ENCODE results near the gene TRAPPC1.
A peak's percentile ranks its signal among the peaks of the same experiment; 100 is the strongest.

Gene TRAPPC1

DNA sequence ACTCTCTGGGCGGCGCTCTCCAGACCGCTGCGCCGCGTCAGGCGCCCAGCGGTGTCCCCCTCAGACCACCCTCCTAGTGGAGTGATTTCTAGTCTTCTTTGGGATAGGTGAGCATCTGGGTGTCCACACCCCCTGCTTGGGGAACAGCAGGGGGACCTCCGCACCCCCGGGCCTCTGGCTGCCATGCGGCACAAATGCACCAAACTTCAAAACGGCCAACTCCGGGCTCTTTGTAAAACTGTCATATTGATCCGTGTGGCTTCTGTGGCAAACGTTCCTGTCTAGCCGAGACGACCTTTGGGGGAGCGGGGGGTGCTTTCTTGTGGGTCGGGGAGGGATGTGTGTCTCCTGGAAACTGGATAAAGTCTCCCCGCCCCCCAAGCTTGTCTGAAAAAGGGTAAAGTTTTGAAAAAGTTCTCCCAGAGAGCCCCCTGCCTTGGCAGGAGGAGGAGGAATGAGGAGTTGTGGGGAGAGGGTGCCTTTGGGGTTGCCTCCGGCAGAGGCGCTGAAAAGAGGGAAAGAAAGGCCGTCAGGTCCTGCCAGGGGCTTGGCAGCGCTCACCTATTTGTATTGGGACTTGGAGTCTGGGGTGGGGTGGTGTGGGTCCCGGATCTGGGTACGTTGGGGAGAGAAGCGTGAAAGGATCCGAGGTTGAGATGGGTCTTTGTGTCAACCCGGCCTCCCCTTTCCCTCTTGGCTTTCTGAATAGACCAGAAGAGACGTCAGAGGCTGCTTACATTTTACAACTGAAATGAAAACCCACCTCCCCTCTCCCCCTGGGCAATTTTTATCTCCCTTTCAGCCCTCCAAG lies 45.3 kb downstream of the TRAPPC1 start:
- no peaks in the 10 kb centered on the region for H3K27me3 ChIP-seq (ENCODE audit: insufficient read depth, poor library complexity, severe bottlenecking)
- peak overlapping the region; percentile 47 for H3K4me3 ChIP-seq (ENCODE audit: severe bottlenecking)
- no peaks in the 10 kb centered on the region for H3K9me3 ChIP-seq (ENCODE audit: severe bottlenecking)
- ATAC-seq (ENCODE audit: low read depth) (peak; percentile 3; the same call in 1 of the 3 replicates), DNase-seq (ENCODE audit: low spot score) (no peak)
- H3K4me1 ChIP-seq (ENCODE audit: insufficient read depth, poor library complexity, severe bottlenecking), result peaks cover 27% of the 10 kb centered on the region
- peak overlapping the region; percentile 94 for H3K27ac ChIP-seq (ENCODE audit: poor library complexity, severe bottlenecking)
- peaks cover 29% of the 10 kb centered on the region for H3K36me3 ChIP-seq (ENCODE audit: low read depth)
- TF ChIP-seq, protein P1, sequence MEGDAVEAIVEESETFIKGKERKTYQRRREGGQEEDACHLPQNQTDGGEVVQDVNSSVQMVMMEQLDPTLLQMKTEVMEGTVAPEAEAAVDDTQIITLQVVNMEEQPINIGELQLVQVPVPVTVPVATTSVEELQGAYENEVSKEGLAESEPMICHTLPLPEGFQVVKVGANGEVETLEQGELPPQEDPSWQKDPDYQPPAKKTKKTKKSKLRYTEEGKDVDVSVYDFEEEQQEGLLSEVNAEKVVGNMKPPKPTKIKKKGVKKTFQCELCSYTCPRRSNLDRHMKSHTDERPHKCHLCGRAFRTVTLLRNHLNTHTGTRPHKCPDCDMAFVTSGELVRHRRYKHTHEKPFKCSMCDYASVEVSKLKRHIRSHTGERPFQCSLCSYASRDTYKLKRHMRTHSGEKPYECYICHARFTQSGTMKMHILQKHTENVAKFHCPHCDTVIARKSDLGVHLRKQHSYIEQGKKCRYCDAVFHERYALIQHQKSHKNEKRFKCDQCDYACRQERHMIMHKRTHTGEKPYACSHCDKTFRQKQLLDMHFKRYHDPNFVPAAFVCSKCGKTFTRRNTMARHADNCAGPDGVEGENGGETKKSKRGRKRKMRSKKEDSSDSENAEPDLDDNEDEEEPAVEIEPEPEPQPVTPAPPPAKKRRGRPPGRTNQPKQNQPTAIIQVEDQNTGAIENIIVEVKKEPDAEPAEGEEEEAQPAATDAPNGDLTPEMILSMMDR (IDR thresholded peaks at IDR 0.05; ENCODE audit: poor library complexity, severe bottlenecking), result no peak

DNA sequence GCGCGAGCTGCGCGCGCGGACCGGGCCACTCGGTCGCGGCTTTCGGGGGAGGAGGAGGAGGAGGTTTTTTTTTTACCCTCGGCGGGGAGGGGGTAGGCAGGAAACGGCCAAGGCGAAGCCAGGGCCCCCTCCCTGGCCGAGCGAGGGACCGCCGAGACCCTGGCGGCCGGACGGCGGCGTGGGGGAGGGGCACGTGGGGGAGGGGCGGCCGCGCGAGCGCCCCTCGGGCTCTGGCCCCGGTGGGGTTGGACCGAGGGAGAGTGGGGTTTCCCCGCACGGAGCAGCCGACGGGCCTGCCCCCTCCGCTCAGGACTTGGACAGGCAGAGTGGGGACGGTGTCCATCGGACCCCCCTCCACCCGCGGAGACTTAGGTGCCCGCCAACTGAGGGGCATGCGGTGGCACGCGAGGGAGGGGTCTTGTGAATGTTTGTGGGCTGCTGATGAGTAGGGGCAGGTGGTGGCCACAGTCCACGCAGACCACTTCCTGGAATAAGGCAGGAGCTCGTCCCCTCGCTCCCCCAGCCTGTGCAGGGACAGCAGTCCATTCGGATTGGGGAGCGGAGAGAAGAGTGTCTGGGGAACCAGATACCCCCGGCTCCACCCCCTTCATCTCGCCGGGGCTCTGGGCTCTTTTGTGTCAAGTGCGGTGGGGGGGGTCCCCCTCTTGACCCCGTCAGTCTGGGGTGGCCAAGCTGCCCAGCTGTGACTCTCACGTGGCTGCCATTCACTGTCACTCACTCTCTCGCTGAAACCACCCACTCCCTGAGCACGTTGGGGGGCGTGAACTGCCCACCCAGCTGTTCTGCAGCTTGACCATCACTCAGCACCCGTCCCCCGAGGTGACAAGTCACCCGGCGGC lies 46.1 kb downstream of the TRAPPC1 start:
- DNase-seq (ENCODE audit: low spot score), result no peak

DNA sequence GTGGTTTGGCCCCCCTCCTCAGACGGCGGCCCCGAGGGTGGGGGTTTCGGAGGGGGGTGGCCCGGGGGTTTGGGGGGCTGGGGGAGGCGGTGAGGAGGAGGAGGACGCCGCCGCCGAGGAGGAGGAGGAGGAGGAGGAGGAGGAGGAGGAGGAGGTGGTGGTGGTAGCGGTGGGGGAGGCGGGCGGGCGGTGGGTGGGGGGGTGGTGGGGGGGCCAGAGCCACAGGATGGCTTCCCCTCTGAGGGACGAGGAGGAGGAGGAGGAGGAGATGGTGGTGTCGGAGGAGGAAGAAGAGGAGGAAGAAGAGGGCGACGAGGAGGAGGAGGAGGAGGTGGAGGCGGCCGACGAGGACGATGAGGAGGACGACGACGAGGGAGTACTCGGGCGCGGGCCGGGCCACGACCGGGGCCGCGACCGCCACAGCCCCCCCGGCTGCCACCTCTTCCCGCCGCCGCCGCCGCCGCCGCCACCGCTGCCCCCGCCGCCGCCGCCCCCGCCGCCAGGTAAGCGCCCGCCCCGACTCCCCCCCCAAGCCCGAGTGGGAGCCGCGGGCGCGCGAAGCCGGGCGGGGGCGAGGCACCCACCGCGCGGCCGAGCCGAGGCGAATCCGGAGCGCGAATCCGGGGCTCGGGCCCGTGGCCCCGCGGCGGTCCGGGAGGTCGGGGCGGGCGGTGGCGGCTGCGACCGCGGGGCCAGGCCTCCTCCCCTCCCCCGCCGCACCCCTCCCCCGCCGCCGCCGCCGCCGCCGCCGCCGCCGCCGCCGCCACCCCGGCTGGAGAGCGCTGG lies 47.0 kb downstream of the TRAPPC1 start:
- ATAC-seq (ENCODE audit: low read depth), result no peak
- Histone ChIP-seq H3K27ac (ENCODE audit: poor library complexity, severe bottlenecking) (peak overlapping the region; percentile 94), H3K27me3 (ENCODE audit: insufficient read depth, poor library complexity, severe bottlenecking) (no peaks in the 10 kb centered on the region), H3K9me3 (ENCODE audit: severe bottlenecking) (no peaks in the 10 kb centered on the region), H3K36me3 (ENCODE audit: low read depth) (peaks cover 29% of the 10 kb centered on the region), H3K4me1 (ENCODE audit: insufficient read depth, poor library complexity, severe bottlenecking) (peaks cover 27% of the 10 kb centered on the region), H3K4me3 (ENCODE audit: severe bottlenecking) (peak overlapping the region; percentile 47)
- TF ChIP-seq, protein P1 (IDR thresholded peaks at IDR 0.05; ENCODE audit: poor library complexity, severe bottlenecking), result no peak
- no peak for DNase-seq (ENCODE audit: low spot score)

More for the DNA sequence above, 46.1 kb downstream of the TRAPPC1 start:
- Histone ChIP-seq H3K27me3 (ENCODE audit: insufficient read depth, poor library complexity, severe bottlenecking) (no peaks in the 10 kb centered on the region), H3K9me3 (ENCODE audit: severe bottlenecking) (no peaks in the 10 kb centered on the region), H3K27ac (ENCODE audit: poor library complexity, severe bottlenecking) (peak overlapping the region; percentile 94), H3K4me1 (ENCODE audit: insufficient read depth, poor library complexity, severe bottlenecking) (peaks cover 27% of the 10 kb centered on the region), H3K4me3 (ENCODE audit: severe bottlenecking) (peak overlapping the region; percentile 47), H3K36me3 (ENCODE audit: low read depth) (peaks cover 29% of the 10 kb centered on the region)
- TF ChIP-seq, protein P1 (IDR thresholded peaks at IDR 0.05; ENCODE audit: poor library complexity, severe bottlenecking), result no peak
- ATAC-seq (ENCODE audit: low read depth), result no peak

DNA sequence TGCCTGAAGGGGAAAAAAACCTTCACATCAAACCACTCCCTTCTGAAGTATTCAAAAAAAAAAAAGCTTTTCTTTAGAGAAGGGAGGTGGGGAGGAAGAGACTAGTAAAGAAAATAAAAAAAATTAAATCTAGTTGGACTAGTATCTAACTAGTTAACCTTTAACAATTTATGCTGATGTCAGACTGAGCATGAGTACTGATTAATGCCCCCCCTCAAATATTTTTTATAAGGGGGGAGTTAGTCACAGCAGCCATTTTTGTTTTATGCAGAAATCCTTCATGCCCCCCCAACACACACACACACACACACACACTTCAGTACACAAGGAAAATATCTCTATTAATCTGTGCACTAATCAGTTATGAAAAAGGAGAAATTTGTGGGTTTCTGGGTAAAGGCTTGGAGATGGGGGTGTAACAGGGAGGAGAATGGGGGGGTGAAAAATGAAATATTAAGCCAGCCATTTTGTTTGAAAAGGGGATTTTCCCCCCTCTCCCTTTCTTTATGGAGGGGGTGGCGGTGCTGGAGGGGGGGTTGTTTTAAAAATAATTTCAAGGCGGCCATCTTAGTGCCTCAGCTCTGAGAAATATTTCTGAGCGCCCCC lies 47.9 kb downstream of the TRAPPC1 start:
- Histone ChIP-seq H3K9me3 (ENCODE audit: severe bottlenecking) (no peaks in the 10 kb centered on the region), H3K27me3 (ENCODE audit: insufficient read depth, poor library complexity, severe bottlenecking) (no peaks in the 10 kb centered on the region), H3K27ac (ENCODE audit: poor library complexity, severe bottlenecking) (peak overlapping the region; percentile 94), H3K4me1 (ENCODE audit: insufficient read depth, poor library complexity, severe bottlenecking) (peaks cover 21% of the 10 kb centered on the region), H3K4me3 (ENCODE audit: severe bottlenecking) (peak overlapping the region; percentile 12), H3K36me3 (ENCODE audit: low read depth) (peaks cover 33% of the 10 kb centered on the region)
- DNase-seq (ENCODE audit: low spot score), result no peak
- TF ChIP-seq, protein P1 (IDR thresholded peaks at IDR 0.05; ENCODE audit: poor library complexity, severe bottlenecking), result no peak
- no peak for ATAC-seq (ENCODE audit: low read depth)

Data from RWPE2 (cell line).